Activated CD4-positive, CD25-positive, alpha-beta regulatory T cell treated with anti-CD3 and anti-CD28 coated beads, Interleukin-2, amount 50 U/mL, for 16 hours (primary cell): ENCODE data around the gene KRTAP15-1.

Source experiments
- DNase-seq: peaks from one replicate; pipeline ENCODE4 v3.0.0-alpha.2; 2020; ENCODE audit warnings: low read depth, low spot score

Gene KRTAP15-1

GRCh38 chr21:30439975-30440374 lies at the start of gene KRTAP15-1:
KRTAP15-1 (plus strand) TSS chr21:30440275; CDS start chr21:30440328, 53 bp downstream.
- DNase-seq = no peak

DNA sequence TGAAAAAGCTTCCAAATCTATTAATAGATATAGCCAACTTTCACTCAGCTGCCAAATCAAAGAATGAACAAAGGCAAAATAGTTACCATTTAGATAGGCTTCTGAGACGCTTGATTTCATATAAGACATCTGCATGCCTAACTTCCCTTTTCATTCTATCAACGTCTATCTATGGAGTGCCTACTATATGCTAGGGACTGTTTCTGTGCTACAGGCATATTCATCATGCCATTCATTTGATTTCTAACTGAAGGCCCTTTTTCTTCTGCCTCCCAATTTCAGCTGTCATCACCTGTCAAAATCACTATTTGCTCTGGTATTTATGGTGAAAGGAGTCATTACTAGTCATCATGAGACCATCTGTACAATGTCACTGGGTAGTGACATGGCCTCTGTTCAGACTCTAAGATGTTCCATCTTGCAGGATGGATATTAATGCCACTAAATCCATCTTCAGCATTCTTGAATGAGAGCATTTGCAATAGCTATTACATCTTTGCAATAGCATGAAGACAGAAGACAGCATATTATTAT lies 48.5 kb upstream of the KRTAP15-1 start:
- no peak for DNase-seq

DNA sequence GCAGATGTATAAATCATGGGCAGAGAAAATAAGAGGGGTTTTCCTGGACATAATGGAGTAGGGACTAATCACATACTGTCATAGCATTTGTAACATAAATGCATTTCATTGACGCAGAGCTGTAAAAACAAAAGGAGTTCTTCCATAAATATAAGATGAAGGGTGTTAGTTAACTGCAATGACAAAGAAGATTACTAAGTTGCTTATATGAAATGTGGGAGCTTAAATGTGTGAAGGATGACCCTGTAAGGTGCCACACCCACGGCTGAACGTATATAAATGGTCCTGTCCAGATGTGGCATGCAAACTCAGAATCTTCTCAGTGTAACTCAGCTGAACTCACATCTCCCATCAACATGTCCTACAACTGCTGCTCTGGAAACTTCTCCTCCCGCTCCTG lies 44.3 kb upstream of the KRTAP15-1 start, which contains the start of gene KRTAP13-1:
TSS of gene KRTAP13-1 (plus strand) at position 301 of the 400 bp plus-strand sequence. CDS start at position 357, 56 bp downstream.
- no peak for DNase-seq

GRCh38 chr21:30408782-30409494 lies 31.1 kb upstream of the KRTAP15-1 start:
- no peak for DNase-seq

GRCh38 chr21:30415993-30416392 lies 24.1 kb upstream of the KRTAP15-1 start:
- no peak for DNase-seq

GRCh38 chr21:30425826-30426225 lies 14.2 kb upstream of the KRTAP15-1 start, which contains the start of gene KRTAP13-3:
KRTAP13-3 (minus strand) TSS chr21:30425926; CDS start chr21:30425912, 14 bp downstream.
- no peak for DNase-seq

DNA sequence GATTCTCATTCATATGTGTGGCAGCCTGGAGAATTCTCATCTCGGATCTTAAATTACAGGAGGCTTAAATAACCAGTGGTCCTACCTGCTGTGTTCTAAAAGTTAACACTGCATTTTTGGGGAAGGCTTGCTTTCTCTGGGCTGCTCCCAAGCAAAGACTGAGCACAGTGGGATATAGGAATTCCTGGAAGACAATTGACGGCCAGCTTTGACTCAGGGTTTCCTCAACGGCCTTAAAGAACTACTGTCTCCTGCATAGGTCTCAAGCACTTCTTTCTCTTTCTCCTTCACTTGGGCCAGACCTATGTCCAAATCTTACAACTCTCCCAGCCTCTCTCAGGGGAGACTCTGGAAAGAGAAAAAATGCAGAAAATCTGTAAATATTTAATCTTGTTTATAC lies 13.3 kb upstream of the KRTAP15-1 start:
- DNase-seq = no peak

GRCh38 chr21:30430170-30430655 lies 9.9 kb upstream of the KRTAP15-1 start, which contains the start of gene KRTAP13-4:
KRTAP13-4 (plus strand) TSS chr21:30430220; CDS start chr21:30430276, 56 bp downstream.
- no peak for DNase-seq

DNA sequence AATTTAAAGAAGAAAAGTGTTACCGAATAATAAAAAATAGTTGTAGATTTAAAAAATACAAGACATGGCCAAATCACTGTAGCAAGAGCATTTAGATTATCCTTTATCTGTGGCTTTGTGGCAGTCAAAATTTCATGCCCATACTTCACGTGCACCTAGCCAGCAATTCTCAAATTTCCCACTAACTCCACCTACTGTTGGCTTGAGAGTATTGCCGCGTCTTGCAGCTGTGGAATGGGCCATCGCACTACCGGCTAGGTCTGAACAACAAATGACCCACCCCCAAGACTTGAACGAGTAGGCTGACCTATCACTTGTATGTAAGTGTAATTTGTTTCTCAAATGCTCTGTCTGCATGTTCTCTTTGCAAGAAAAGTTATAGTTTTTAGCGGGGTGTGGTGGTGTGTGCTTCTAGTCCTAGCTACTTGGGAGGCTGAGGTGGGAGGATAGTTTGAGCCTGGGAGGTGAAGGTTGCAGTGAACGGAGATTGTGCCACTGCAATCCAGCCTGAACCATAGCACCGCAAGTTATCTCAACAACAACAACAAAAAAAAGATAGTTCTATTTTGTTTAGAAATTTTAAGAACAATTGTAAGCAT lies 5.9 kb upstream of the KRTAP15-1 start:
- DNase-seq = no peak

DNA sequence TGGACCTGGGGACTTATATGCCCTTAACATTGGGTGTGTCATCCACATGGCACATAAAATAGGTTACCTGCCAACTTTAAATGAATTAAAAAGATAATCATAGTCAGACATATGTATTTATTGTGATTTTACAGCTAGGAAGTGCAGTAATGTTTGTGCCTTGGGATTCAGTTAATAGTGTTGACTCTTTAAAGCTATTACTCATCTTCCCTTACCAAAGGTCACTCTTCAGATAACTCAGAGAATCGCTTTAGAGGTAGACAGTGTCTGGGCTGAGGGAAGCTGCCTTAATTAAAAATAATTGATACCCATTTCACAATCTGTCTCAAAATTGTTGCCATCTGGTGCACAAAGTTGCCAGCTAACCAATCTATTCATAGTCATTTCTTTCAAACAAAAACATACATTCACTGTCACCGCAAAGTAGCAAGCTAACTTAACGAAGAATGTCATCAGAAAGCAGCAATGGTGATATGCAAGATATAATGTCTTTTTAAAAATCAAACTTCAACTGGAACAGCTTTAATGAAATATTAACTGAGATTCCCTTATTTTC lies 3.0 kb upstream of the KRTAP15-1 start:
- no peak for DNase-seq

GRCh38 chr21:30443226-30443625 lies 3.2 kb downstream of the KRTAP15-1 start:
- no peak for DNase-seq

GRCh38 chr21:30444204-30444603 lies 4.1 kb downstream of the KRTAP15-1 start:
- no peak for DNase-seq

GRCh38 chr21:30447056-30447455 lies 7.0 kb downstream of the KRTAP15-1 start:
- DNase-seq = no peak

- no peak for DNase-seq
These were observed 8.4 kb downstream of the KRTAP15-1 start for GRCh38 chr21:30448514-30448913.

- DNase-seq = no peak
These were observed 23.6 kb downstream of the KRTAP15-1 start for GRCh38 chr21:30463713-30464112.

- no peak for DNase-seq
These were observed 29.0 kb downstream of the KRTAP15-1 start for GRCh38 chr21:30468900-30469714.

DNA sequence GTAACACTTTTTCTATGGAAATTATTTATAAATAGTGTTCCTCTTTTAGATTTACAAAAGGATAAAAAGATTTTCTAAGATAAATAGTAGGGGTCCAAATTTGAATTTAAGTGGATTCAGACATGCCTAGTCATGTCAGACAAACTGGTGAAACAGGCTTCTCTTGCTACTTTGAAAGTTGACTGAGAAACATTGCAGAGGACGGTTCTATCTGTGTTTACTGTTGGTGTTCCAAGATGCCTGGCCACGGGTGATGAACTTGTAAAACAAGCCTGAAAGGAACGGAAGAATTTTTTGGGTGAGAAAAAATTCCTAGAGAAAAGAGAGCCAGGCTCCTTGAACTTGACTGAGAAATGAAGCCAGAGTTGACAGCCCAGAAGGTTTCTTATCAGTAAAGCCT lies 37.9 kb downstream of the KRTAP15-1 start:
- no peak for DNase-seq

- DNase-seq = no peak
These were observed 39.2 kb downstream of the KRTAP15-1 start for GRCh38 chr21:30479259-30479658.

DNA sequence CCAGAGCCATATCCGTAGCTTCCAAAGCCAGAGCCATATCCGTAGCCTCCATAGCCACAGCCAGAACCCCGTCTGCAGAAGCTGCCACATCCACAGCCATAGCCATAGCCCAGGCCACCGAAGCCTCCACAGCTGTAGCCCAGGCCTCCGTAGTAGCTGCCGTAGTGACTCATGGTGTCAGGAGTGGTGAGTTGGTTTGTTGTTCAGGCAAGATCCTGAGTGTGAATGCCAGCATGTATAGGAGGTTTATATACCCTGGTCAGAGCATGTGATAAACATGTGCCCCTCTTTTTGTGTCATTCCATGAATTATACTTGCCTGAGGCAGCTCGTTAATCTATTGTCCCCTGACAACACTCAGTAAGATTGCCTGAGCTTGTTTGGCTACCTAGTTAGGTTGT lies 40.1 kb downstream of the KRTAP15-1 start, which contains the start of gene KRTAP19-1:
TSS of gene KRTAP19-1 (minus strand) at position 223 of the 400 bp plus-strand sequence. CDS start at position 173, 50 bp downstream.
- DNase-seq = no peak

DNA sequence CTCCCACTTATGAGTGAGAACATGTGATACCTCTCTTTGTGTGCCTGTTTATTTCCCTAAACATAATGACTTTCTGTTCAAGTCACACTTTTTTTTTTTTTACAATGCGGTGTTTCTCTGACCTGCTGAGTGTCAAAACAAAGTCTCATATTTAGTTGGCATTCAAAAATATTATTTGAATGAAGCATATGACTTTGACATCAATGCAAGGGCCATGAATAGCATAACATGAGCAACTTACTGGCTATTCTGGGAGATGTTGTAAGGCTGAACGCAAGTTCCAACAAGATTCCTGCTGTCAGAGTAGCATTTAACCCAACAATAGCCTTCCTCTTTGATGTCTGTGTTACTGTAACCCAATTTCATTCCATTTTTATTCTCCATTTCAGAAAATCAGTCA lies 42.1 kb downstream of the KRTAP15-1 start:
- DNase-seq = no peak

DNA sequence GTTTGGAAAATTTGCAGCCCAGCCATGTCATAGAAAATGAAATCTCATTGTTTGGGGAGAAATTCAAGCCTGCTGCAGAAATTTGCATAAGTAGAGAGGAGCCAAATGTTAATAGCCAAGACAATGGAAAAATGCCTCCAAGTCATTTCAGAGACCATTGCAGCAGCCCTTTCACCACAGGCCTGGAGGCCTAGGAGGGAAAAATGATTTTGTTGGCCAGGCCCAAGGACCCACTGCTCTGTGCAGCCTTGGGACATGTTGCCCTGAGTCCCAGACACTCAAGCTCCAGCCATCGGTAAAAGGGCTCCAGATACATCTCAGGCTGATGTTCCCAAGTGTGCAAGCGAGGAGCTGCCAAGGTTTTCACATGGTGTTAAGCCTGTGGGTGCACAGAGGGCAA lies 46.1 kb downstream of the KRTAP15-1 start:
- no peak for DNase-seq
